Activated CD8-positive, alpha-beta memory T cell treated with anti-CD3 and anti-CD28 coated beads for 24 hours (primary cell): ENCODE measurements around the gene WDR70.
"Not testable (repeated sequence)": the region's sequence is repeated elsewhere in the genome, so short reads cannot be mapped to it uniquely, and the experiment has no call there.

Source experiments
- DNase-seq: peaks from one replicate; pipeline ENCODE4 v3.0.0-alpha.2; 2020

The WDR70 gene

GRCh38 chr5:37518356-37518755 lies 139.2 kb downstream of the WDR70 start:
- not testable (repeated sequence) for DNase-seq

GRCh38 chr5:37519304-37519703 lies 140.2 kb downstream of the WDR70 start:
- DNase-seq, result no peak

- no peak for DNase-seq
These were observed 140.7 kb downstream of the WDR70 start for GRCh38 chr5:37519807-37520206.

GRCh38 chr5:37520811-37521210 lies 141.7 kb downstream of the WDR70 start:
- no peak for DNase-seq

GRCh38 chr5:37532976-37533740 lies 154.0 kb downstream of the WDR70 start:
- no peak for DNase-seq

GRCh38 chr5:37533851-37534250 lies 154.7 kb downstream of the WDR70 start:
- no peak for DNase-seq

GRCh38 chr5:37539459-37539858 lies 160.3 kb downstream of the WDR70 start:
- DNase-seq, result no peak

GRCh38 chr5:37543216-37543615 lies 164.1 kb downstream of the WDR70 start:
- DNase-seq, result no peak

- no peak for DNase-seq
These were observed 170.3 kb downstream of the WDR70 start for GRCh38 chr5:37549411-37549810.

- no peak for DNase-seq
These were observed 173.0 kb downstream of the WDR70 start for GRCh38 chr5:37552161-37552560.

GRCh38 chr5:37552770-37553719 lies 173.9 kb downstream of the WDR70 start:
- DNase-seq, result no peak

- no peak for DNase-seq
These were observed 174.7 kb downstream of the WDR70 start for GRCh38 chr5:37553720-37554404.

- DNase-seq, result no peak
These were observed 175.3 kb downstream of the WDR70 start for GRCh38 chr5:37554405-37554739.

- no peak for DNase-seq
These were observed 175.8 kb downstream of the WDR70 start for GRCh38 chr5:37554938-37555337.

- no peak for DNase-seq
These were observed 178.7 kb downstream of the WDR70 start for GRCh38 chr5:37557734-37558293.

GRCh38 chr5:37565062-37565670 lies 186.0 kb downstream of the WDR70 start:
- DNase-seq, result no peak

- no peak for DNase-seq
These were observed 188.4 kb downstream of the WDR70 start for GRCh38 chr5:37567566-37567965.

- no peak for DNase-seq
These were observed 189.1 kb downstream of the WDR70 start for GRCh38 chr5:37568018-37568753.

GRCh38 chr5:37568893-37569292 lies 189.8 kb downstream of the WDR70 start:
- DNase-seq, result no peak

GRCh38 chr5:37569466-37569865 lies 190.3 kb downstream of the WDR70 start:
- DNase-seq, result no peak

GRCh38 chr5:37570597-37570996 lies 191.5 kb downstream of the WDR70 start:
- DNase-seq, result no peak

GRCh38 chr5:37571985-37572384 lies 192.9 kb downstream of the WDR70 start:
- no peak for DNase-seq
